K562 treated with DMSO at 1 percent for 48 hours (cell line): ENCODE data around the gene PROC. TPM values are rescaled to one million over a fixed set of nuclear protein-coding genes. Genes with fewer than 3 reads are reported as not detected.

Source experiments
- total RNA-seq: library from RNA; unstranded; fragments of 300-600 nt; gene quantifications from 2 replicates; pipeline ENCODE4 v1.2.3, GENCODE V29; 2022; ENCODE audit warnings: low replicate concordance; ENCODE audit errors: extremely low read depth

The PROC gene
- not detected in 2 replicates for total RNA-seq

DNA sequence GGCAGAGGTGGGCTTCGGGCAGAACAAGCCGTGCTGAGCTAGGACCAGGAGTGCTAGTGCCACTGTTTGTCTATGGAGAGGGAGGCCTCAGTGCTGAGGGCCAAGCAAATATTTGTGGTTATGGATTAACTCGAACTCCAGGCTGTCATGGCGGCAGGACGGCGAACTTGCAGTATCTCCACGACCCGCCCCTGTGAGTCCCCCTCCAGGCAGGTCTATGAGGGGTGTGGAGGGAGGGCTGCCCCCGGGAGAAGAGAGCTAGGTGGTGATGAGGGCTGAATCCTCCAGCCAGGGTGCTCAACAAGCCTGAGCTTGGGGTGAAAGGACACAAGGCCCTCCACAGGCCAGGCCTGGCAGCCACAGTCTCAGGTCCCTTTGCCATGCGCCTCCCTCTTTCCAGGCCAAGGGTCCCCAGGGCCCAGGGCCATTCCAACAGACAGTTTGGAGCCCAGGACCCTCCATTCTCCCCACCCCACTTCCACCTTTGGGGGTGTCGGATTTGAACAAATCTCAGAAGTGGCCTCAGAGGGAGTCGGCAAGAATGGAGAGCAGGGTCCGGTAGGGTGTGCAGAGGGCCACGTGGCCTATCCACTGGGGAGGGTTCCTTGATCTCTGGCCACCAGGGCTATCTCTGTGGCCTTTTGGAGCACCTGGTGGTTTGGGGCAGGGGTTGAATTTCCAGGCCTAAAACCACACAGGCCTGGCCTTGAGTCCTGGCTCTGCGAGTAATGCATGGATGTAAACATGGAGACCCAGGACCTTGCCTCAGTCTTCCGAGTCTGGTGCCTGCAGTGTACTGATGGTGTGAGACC is at the start of gene PROC:
PROC (plus strand) TSS at position 128 of the 812 bp plus-strand sequence. CDS start 1,516 bp downstream, outside the sequence.

GRCh38 chr2:127387655-127388422 is 30.4 kb upstream of the PROC start, which contains the start of gene MAP3K2:
Gene MAP3K2 (minus strand): TSS chr2:127387975. CDS start chr2:127343129, 44,846 bp downstream.

Other genes with a start within 250 kb of the PROC start
- not detected in 2 replicates for gene CYP27C1, start 198.1 kb upstream of the PROC start, total RNA-seq
- not detected in 2 replicates for gene ERCC3, start 124.3 kb upstream of the PROC start, total RNA-seq
- not detected in 2 replicates for gene MAP3K2, start 30.5 kb upstream of the PROC start, total RNA-seq
- gene IWS1, start 108.1 kb downstream of the PROC start, total RNA-seq, result not detected in 2 replicates
- gene MYO7B, start 117.3 kb downstream of the PROC start, total RNA-seq, result not detected in 2 replicates
- gene GPR17, start 227.7 kb downstream of the PROC start, total RNA-seq, result not detected in 2 replicates